Mesenchymal stem cell (in vitro differentiated cells and primary cell): ENCODE measurements around the gene NRARP.

ENCODE experiments used
- DNase-seq: peaks from one replicate; pipeline ENCODE4 v3.0.0-alpha.2; 2013
- H2AFZ ChIP-seq: one replicate; pipeline ENCODE4 v1.6.1; 2013; ENCODE audit warnings: low read depth, mild to moderate bottlenecking, control low read depth, inconsistent platforms, low read length, moderate library complexity
- H2AK5ac ChIP-seq: 2 replicates; pipeline ENCODE4 v1.6.1; 2013; ENCODE audit warnings: low read length, moderate library complexity, mild to moderate bottlenecking, inconsistent platforms; ENCODE audit not compliant: severe bottlenecking
- H2BK120ac ChIP-seq: one replicate; pipeline ENCODE4 v1.6.1; 2013; ENCODE audit warnings: low read depth, mild to moderate bottlenecking, inconsistent platforms, low read length, moderate library complexity
- H2BK12ac ChIP-seq, 2 experiments: one replicate each; pipeline ENCODE4 v1.6.1; 2013; ENCODE audit warnings: inconsistent platforms in 2 of 2, low read length in 2 of 2, mild to moderate bottlenecking in 2 of 2, moderate library complexity in 2 of 2, control low read depth in 1 of 2
- H2BK15ac ChIP-seq: one replicate; pipeline ENCODE4 v1.6.1; 2013; ENCODE audit warnings: mild to moderate bottlenecking, low read depth, inconsistent platforms; ENCODE audit not compliant: poor library complexity, severe bottlenecking
- H2BK5ac ChIP-seq: 2 replicates; pipeline ENCODE4 v1.6.1; 2013; ENCODE audit warnings: low read depth, mild to moderate bottlenecking, low read length, control low read depth, inconsistent platforms; ENCODE audit not compliant: poor library complexity, severe bottlenecking
- H3K14ac ChIP-seq, 2 experiments: one replicate each; pipeline ENCODE4 v1.6.1; 2013; ENCODE audit warnings: inconsistent platforms in 2 of 2, low read length in 2 of 2, control low read depth in 1 of 2, mild to moderate bottlenecking in 1 of 2, moderate library complexity in 1 of 2
- H3K18ac ChIP-seq, 2 experiments: one replicate each; pipeline ENCODE4 v1.6.1; 2013; ENCODE audit warnings: inconsistent platforms in 2 of 2, low read length in 2 of 2, control low read depth in 1 of 2, low read depth in 1 of 2, mild to moderate bottlenecking in 1 of 2
- H3K23ac ChIP-seq, 2 experiments: one replicate each; pipeline ENCODE4 v1.6.1; 2013; ENCODE audit warnings: inconsistent platforms in 2 of 2, low read length in 2 of 2, mild to moderate bottlenecking in 2 of 2, moderate library complexity in 2 of 2, control low read depth in 1 of 2
- H3K27ac ChIP-seq: 2 replicates; pipeline ENCODE4 v1.5.1; 2013; ENCODE audit warnings: mild to moderate bottlenecking, moderate library complexity, low read length, control low read depth, inconsistent platforms; ENCODE audit not compliant: poor library complexity, severe bottlenecking
- H3K27me3 ChIP-seq, 2 experiments: 2 replicates each; pipeline versions ENCODE4 v1.6.1 to v1.7.0; 2013; ENCODE audit warnings: low read length in 2 of 2, mild to moderate bottlenecking in 2 of 2, moderate library complexity in 2 of 2, control low read depth in 1 of 2, inconsistent platforms in 1 of 2; ENCODE audit not compliant: control insufficient read depth in 1 of 2, insufficient read depth in 1 of 2
- H3K36me3 ChIP-seq, 2 experiments: 2 replicates each; pipeline versions ENCODE4 v1.6.1 to v1.7.0; 2013; ENCODE audit warnings: low read length in 2 of 2, control low read depth in 1 of 2, inconsistent platforms in 1 of 2, low read depth in 1 of 2, mild to moderate bottlenecking in 1 of 2; ENCODE audit not compliant: insufficient read depth in 2 of 2, control insufficient read depth in 1 of 2
- H3K4ac ChIP-seq, 2 experiments: one replicate each; pipeline ENCODE4 v1.6.1; 2013; ENCODE audit warnings: inconsistent platforms in 2 of 2, low read length in 2 of 2, mild to moderate bottlenecking in 2 of 2, moderate library complexity in 2 of 2, control low read depth in 1 of 2, low read depth in 1 of 2
- H3K4me1 ChIP-seq: 2 replicates; pipeline ENCODE4 v1.6.1; 2013; ENCODE audit warnings: low read depth, low read length, control low read depth; ENCODE audit not compliant: control insufficient read depth, insufficient read depth
- H3K4me2 ChIP-seq: 2 replicates; pipeline ENCODE4 v1.6.1; 2013; ENCODE audit warnings: low read length, mild to moderate bottlenecking, inconsistent platforms; ENCODE audit not compliant: poor library complexity, severe bottlenecking
- H3K4me3 ChIP-seq, 2 experiments: 2 replicates each; pipeline versions ENCODE4 v1.5.1 to v1.7.0; 2013; ENCODE audit warnings: low read length in 2 of 2, mild to moderate bottlenecking in 2 of 2, control low read depth in 1 of 2, low read depth in 1 of 2; ENCODE audit not compliant: insufficient read depth in 1 of 2
- H3K79me1 ChIP-seq: replicated peaks from 2 replicates; pipeline ENCODE4 v1.6.1; 2013; ENCODE audit warnings: mild to moderate bottlenecking, control low read depth, low read length, inconsistent platforms; ENCODE audit not compliant: poor library complexity, severe bottlenecking
- H3K9ac ChIP-seq: 2 replicates; pipeline ENCODE4 v1.7.0; 2013; ENCODE audit warnings: mild to moderate bottlenecking, low read length, moderate library complexity
- H3K9me3 ChIP-seq: 2 replicates; pipeline ENCODE4 v1.7.0; 2013; ENCODE audit warnings: mild to moderate bottlenecking, low read length; ENCODE audit not compliant: control insufficient read depth
- H4K8ac ChIP-seq: one replicate; pipeline ENCODE4 v1.6.1; 2013; ENCODE audit warnings: inconsistent platforms, mild to moderate bottlenecking, low read length, moderate library complexity
- H4K91ac ChIP-seq: one replicate; pipeline ENCODE4 v1.6.1; 2013; ENCODE audit warnings: mild to moderate bottlenecking, low read length, inconsistent platforms
- WGBS: methylation state at CpG from one replicate; pipeline ENCODE4 v1.1.7; 2013; ENCODE audit warnings: mixed read lengths; 5-methylcytosine and 5-hydroxymethylcytosine counted together

NRARP gene

DNA sequence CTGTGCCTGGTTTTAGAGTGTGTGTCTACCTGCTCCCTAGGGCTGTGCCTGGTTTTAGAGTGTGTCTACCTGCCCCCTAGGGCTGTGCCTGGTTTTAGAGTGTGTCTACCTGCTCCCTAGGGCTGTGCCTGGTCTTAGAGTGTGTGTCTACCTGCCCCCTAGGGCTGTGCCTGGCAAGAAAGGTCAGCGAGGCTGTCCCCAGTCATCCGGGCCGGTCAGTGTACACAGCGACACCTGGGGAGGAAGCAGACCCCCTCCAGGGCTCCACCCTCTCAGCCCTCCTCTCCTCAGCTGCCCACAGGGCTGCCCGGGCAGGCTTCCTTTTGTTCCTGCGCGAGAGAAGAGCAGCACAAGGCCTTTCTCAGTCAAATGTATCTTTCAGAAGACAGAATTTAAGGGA lies 4.1 kb downstream of the NRARP start:
- Histone ChIP-seq H3K4me1 (peaks cover 41% of the 10 kb centered on the region), H3K27me3 (peaks cover 60 to 84% of the 10 kb centered on the region in 2 experiments), H2AFZ (no peak overlapping the region), H2BK15ac (no peak overlapping the region), H2BK5ac (no peak overlapping the region), H3K14ac (no peak overlapping the region), H3K4me2 (no peak overlapping the region), H3K9ac (no peak overlapping the region), H2BK12ac (peak overlapping the region in 1 of 2 experiments; percentile 16), H3K79me1 (no peaks in the 10 kb centered on the region), H3K27ac (no peak overlapping the region), H2AK5ac (no peak overlapping the region), H3K18ac (no peak overlapping the region), H4K91ac (no peak overlapping the region), H3K4ac (no peak overlapping the region), H3K4me3 (no peak overlapping the region), H3K9me3 (peaks cover 4% of the 10 kb centered on the region), H4K8ac (no peak overlapping the region), H2BK120ac (no peak overlapping the region), H3K23ac (no peak overlapping the region), H3K36me3 (peaks cover 0 to 3% of the 10 kb centered on the region in 2 experiments)
- 75% methylated on average over 7 of the region's 7 CpGs for WGBS
- no peak for DNase-seq

DNA sequence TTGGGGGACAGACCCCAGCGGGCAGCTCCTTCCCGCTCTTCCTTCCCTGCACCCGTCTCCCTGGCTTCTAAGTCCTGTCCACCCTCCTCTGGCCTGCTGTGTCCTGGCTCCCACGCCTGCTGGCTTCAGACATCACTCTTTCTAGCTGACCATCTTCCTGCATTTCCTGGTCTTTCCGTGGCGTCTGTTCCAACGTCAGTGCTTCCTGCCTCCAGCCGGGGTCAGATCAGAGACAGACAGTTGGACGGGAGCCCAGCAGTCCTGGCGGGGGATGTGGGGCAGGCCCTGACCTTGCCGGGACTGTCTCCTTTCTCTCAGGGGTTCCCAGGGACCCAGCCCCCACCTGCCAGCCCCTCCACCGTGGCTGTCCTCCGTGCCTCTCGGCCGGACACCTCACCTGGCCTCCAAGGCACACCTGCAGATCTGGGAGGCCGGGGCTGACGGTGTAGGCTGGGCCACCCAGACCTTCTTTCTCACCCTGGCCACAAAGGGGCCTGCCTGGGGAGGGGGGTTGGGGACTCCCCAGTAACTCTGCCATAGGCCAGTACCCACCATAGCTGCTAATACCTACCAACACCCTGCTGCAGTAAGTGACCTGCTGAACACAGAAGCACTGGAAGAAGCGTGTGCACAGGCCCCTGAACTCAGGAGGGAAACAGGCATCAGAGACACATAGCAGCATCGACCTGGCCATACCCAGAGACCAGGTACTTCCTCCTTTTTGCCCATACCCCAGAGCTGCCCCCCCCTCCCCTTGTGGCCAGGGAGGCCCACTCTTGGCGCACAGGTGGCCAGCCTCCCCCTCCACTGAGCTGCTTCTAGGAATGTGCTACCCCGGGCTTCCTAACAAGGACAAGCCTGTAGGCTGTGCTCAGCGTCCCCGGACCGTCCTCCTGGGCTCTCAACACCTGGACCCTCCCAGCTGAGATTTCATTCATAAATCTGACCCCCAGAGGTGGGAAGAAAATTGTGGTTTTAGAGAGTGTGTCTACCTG lies 5.1 kb downstream of the NRARP start:
- Histone ChIP-seq H3K27me3 (peaks cover 62 to 81% of the 10 kb centered on the region in 2 experiments), H3K9ac (no peak overlapping the region), H2BK12ac (peak overlapping the region in 1 of 2 experiments; percentile 3), H3K4me3 (no peak overlapping the region), H3K4me2 (no peak overlapping the region), H4K8ac (peak overlapping the region; percentile 30), H2AFZ (peak overlapping the region; percentile 29), H3K4me1 (peaks cover 34% of the 10 kb centered on the region), H3K27ac (no peak overlapping the region), H3K4ac (peak overlapping the region in 1 of 2 experiments; percentile 66), H3K18ac (peak overlapping the region in 1 of 2 experiments; percentile 22), H2BK120ac (no peak overlapping the region), H3K36me3 (peaks cover 0 to 4% of the 10 kb centered on the region in 2 experiments), H2BK5ac (no peak overlapping the region), H3K23ac (no peak overlapping the region), H3K79me1 (no peaks in the 10 kb centered on the region), H2AK5ac (no peak overlapping the region), H3K14ac (no peak overlapping the region), H2BK15ac (peak overlapping the region; percentile 95), H4K91ac (peak overlapping the region; percentile 40), H3K9me3 (peaks cover 4% of the 10 kb centered on the region)
- peak; percentile 87 for DNase-seq
- WGBS, result 52% methylated on average over 22 of the region's 24 CpGs

DNA sequence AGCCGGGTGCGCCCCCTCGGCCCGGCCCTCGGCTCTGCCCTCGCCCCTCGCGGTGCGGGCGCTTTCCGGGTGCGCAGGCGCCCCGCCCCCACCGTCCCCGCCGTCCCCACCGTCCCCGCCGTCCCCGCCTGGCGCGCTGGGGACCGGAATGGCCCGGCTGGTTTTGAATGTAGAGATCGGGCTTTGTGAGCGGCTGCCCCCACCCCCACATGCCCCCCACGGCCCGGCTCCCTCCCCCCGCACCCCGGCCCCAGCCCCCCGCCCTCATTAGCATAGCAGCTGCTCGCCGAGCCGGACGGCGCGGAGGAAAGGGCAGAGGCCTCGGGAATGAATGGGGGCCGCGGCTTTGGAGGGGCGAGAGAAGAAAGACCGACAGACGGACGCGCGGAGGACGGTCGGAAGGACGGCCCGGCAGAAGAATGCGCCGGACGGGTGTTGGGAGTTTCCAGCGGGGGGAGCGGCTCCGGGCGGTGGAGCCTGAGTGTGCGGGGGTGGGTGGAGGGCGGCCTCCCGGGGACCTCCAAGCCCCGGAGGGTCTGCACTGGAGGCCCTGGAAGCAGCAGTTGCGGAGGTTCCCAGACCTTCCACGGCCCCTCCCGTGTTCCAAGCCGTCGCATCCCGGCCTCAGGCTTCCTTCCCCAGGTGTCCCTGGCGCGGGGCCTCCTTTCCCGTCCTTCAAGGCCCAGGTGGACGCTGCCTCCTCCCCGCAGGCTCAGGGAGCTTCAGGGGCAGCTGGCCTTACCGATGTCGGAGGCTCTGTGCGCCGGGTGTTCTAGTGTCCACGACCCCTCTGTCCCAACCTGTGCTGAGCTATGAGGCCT lies 6.0 kb downstream of the NRARP start:
- peak overlapping the region; percentile 82 for H2BK120ac ChIP-seq
- H3K4me2 ChIP-seq, result peak overlapping the region; percentile 71
- no peak for DNase-seq
- H3K9me3 ChIP-seq, result peaks cover 4% of the 10 kb centered on the region
- peak overlapping the region; percentile 95 for H2BK15ac ChIP-seq
- WGBS, result 14% methylated on average over 32 of the region's 78 CpGs
- H2AFZ ChIP-seq, result peak overlapping the region; percentile 29
- H3K36me3 ChIP-seq, result peaks cover 0 to 4% of the 10 kb centered on the region in 2 experiments
- peak overlapping the region in 1 of 2 experiments; percentile 3 for H2BK12ac ChIP-seq
- peaks cover 26% of the 10 kb centered on the region for H3K4me1 ChIP-seq
- H3K79me1 ChIP-seq, result no peaks in the 10 kb centered on the region
- H3K4me3 ChIP-seq, result peak overlapping the region in 1 of 2 experiments; percentile 48
- H3K18ac ChIP-seq, result peak overlapping the region in 1 of 2 experiments; percentile 44
- no peak overlapping the region for H3K27ac ChIP-seq
- peaks cover 62 to 76% of the 10 kb centered on the region in 2 experiments for H3K27me3 ChIP-seq
- peak overlapping the region in 1 of 2 experiments; percentile 43 for H3K23ac ChIP-seq
- H2AK5ac ChIP-seq, result no peak overlapping the region
- H3K9ac ChIP-seq, result no peak overlapping the region
- H4K8ac ChIP-seq, result peak overlapping the region; percentile 30
- peak overlapping the region in 1 of 2 experiments; percentile 66 for H3K4ac ChIP-seq
- H4K91ac ChIP-seq, result peak overlapping the region; percentile 21
- no peak overlapping the region for H2BK5ac ChIP-seq
- peak overlapping the region in 1 of 2 experiments; percentile 51 for H3K14ac ChIP-seq
